ENCODE results near the gene ZNF783.
"Not testable (repeated sequence)": the region's sequence is repeated elsewhere in the genome, so short reads cannot be mapped to it uniquely, and the experiment has no call there.

Gene ZNF783

GRCh38 chr7:149300620-149301285 is 38.8 kb downstream of the ZNF783 start:
- no peak for DNase-seq (ENCODE audit: low read depth in 2 of 2)

GRCh38 chr7:149302222-149302621 is 40.2 kb downstream of the ZNF783 start:
- no peak for DNase-seq (ENCODE audit: low read depth in 2 of 2)

GRCh38 chr7:149302865-149303264 is 40.9 kb downstream of the ZNF783 start:
- no peak for DNase-seq (ENCODE audit: low read depth in 2 of 2)

GRCh38 chr7:149304006-149304405 is 42.0 kb downstream of the ZNF783 start:
- DNase-seq (ENCODE audit: low read depth in 2 of 2): no peak

GRCh38 chr7:149306854-149307253 is 44.9 kb downstream of the ZNF783 start:
- no peak for DNase-seq (ENCODE audit: low read depth in 2 of 2)

GRCh38 chr7:149307775-149308501 is 45.9 kb downstream of the ZNF783 start:
- DNase-seq (ENCODE audit: low read depth in 2 of 2): no peak

- no peak for DNase-seq (ENCODE audit: low read depth in 2 of 2)
Measured at GRCh38 chr7:149310113-149310836, 48.3 kb downstream of the ZNF783 start.

- no peak for DNase-seq (ENCODE audit: low read depth in 2 of 2)
Measured at GRCh38 chr7:149310990-149311573, 49.1 kb downstream of the ZNF783 start.

GRCh38 chr7:149313981-149314380 is 52.0 kb downstream of the ZNF783 start:
- no peak for DNase-seq (ENCODE audit: low read depth in 2 of 2)

GRCh38 chr7:149316606-149317005 is 54.6 kb downstream of the ZNF783 start:
- no peak for DNase-seq (ENCODE audit: low read depth in 2 of 2)

- DNase-seq (ENCODE audit: low read depth in 2 of 2): no peak
Measured at GRCh38 chr7:149317496-149317895, 55.5 kb downstream of the ZNF783 start.

- DNase-seq (ENCODE audit: low read depth in 2 of 2): no peak
Measured at GRCh38 chr7:149317986-149318672, 56.1 kb downstream of the ZNF783 start.

GRCh38 chr7:149319376-149319775 is 57.4 kb downstream of the ZNF783 start:
- DNase-seq (ENCODE audit: low read depth in 2 of 2): no peak

- no peak for DNase-seq (ENCODE audit: low read depth in 2 of 2)
Measured at GRCh38 chr7:149320313-149321124, 58.5 kb downstream of the ZNF783 start.

- DNase-seq (ENCODE audit: low read depth in 2 of 2): not testable (repeated sequence)
Measured at GRCh38 chr7:149321125-149321905, 59.3 kb downstream of the ZNF783 start.

GRCh38 chr7:149321978-149322541 is 60.1 kb downstream of the ZNF783 start:
- DNase-seq (ENCODE audit: low read depth in 2 of 2): no peak

- DNase-seq (ENCODE audit: low read depth in 2 of 2): no peak
Measured at GRCh38 chr7:149322737-149323136, 60.7 kb downstream of the ZNF783 start.

GRCh38 chr7:149325248-149325647 is 63.3 kb downstream of the ZNF783 start:
- no peak for DNase-seq (ENCODE audit: low read depth in 2 of 2)

- DNase-seq (ENCODE audit: low read depth in 2 of 2): no peak
Measured at GRCh38 chr7:149329265-149329664, 67.3 kb downstream of the ZNF783 start.

Measured in stimulated activated CD8-positive, alpha-beta memory T cell treated with anti-CD3 and anti-CD28 coated beads, Interleukin-2, amount 100 ng/mL, for 1 hour (primary cell).